ENCODE results near the gene TYMS.

The TYMS gene

GRCh38 chr18:653512-653911 lies 3.9 kb upstream of the TYMS start:
- Histone ChIP-seq H3K4me3 (replicated peaks; ENCODE audit: insufficient read depth, low read length) (no peak overlapping the region), H3K27ac (replicated peaks) (no peak overlapping the region), H3K27me3 (ENCODE audit: insufficient read depth, poor library complexity, severe bottlenecking) (no peaks in the 10 kb centered on the region)
- peak in 1 of 2 experiments; percentile 40 for DNase-seq (ENCODE audit: low read depth in 1 of 2, low spot score in 1 of 2)
- TF ChIP-seq GABPA (IDR thresholded peaks at IDR 0.05; ENCODE audit: low read depth), result no peak
- peak; percentile 76 for TF ChIP-seq SPI1 (IDR thresholded peaks at IDR 0.05; ENCODE audit: borderline replicate concordance, low read depth)

- no peak for TF ChIP-seq GABPA (IDR thresholded peaks at IDR 0.05; ENCODE audit: low read depth)
- TF ChIP-seq CTCF (IDR thresholded peaks at IDR 0.05; ENCODE audit: insufficient read depth, low read length), result no peak
- TF ChIP-seq POLR2AphosphoS5 (IDR thresholded peaks at IDR 0.05; ENCODE audit: low read depth), result no peak
- no peak for TF ChIP-seq SPI1 (IDR thresholded peaks at IDR 0.05; ENCODE audit: borderline replicate concordance, low read depth)
- TF ChIP-seq REST (IDR thresholded peaks at IDR 0.05; ENCODE audit: insufficient replicate concordance, low read depth), result no peak
- no peak for DNase-seq (ENCODE audit: low read depth in 1 of 2, low spot score in 1 of 2)
- no peaks in the 10 kb centered on the region for H3K27me3 ChIP-seq (ENCODE audit: insufficient read depth, poor library complexity, severe bottlenecking)
- H3K4me3 ChIP-seq (replicated peaks; ENCODE audit: insufficient read depth, low read length), result no peak overlapping the region
- no peak overlapping the region for H3K27ac ChIP-seq (replicated peaks)
Measured at GRCh38 chr18:654601-655000, 2.9 kb upstream of the TYMS start.

- Histone ChIP-seq H3K27me3 (ENCODE audit: insufficient read depth, poor library complexity, severe bottlenecking) (no peaks in the 10 kb centered on the region), H3K27ac (replicated peaks) (no peak overlapping the region)
- TF ChIP-seq POLR2AphosphoS5 (IDR thresholded peaks at IDR 0.05; ENCODE audit: low read depth) (no peak), REST (IDR thresholded peaks at IDR 0.05; ENCODE audit: insufficient replicate concordance, low read depth) (no peak), GABPA (IDR thresholded peaks at IDR 0.05; ENCODE audit: low read depth) (no peak), SPI1 (IDR thresholded peaks at IDR 0.05; ENCODE audit: borderline replicate concordance, low read depth) (no peak), CTCF (IDR thresholded peaks at IDR 0.05; ENCODE audit: insufficient read depth, low read length) (no peak)
Measured at GRCh38 chr18:655445-655844, 2.0 kb upstream of the TYMS start.

GRCh38 chr18:658001-658946 lies 821 bp downstream of the TYMS start:
- TF ChIP-seq GABPA (IDR thresholded peaks at IDR 0.05; ENCODE audit: low read depth), result no peak
- peak; percentile 6; the same call in 1 of the 2 replicates for TF ChIP-seq SPI1 (IDR thresholded peaks at IDR 0.05; ENCODE audit: borderline replicate concordance, low read depth)
- peak; percentile 85 for TF ChIP-seq POLR2AphosphoS5 (IDR thresholded peaks at IDR 0.05; ENCODE audit: low read depth)
- peak; percentile 77 to 97 for DNase-seq (ENCODE audit: low read depth in 1 of 2, low spot score in 1 of 2)
- Histone ChIP-seq H3K4me3 (replicated peaks; ENCODE audit: insufficient read depth, low read length) (peak overlapping the region; percentile 79), H3K27me3 (ENCODE audit: insufficient read depth, poor library complexity, severe bottlenecking) (no peaks in the 10 kb centered on the region), H3K27ac (replicated peaks) (peak overlapping the region; percentile 99)

More at GRCh38 chr18:655445-655844, 2.0 kb upstream of the TYMS start:
- no peak overlapping the region for H3K4me3 ChIP-seq (replicated peaks; ENCODE audit: insufficient read depth, low read length)
- no peak for DNase-seq (ENCODE audit: low read depth in 1 of 2, low spot score in 1 of 2)
